OCI-LY7 (cell line): Measurements from ENCODE around the gene PPFIA4. TPM values are rescaled to one million over a fixed set of nuclear protein-coding genes. Genes with fewer than 3 reads are reported as not detected.

Source experiments
- BruUV-seq: library from RNA; stranded (reverse); fragments of 400-500 nt; replicated peaks from 2 replicates; lab custom pipeline; 2021; lab: Mats Ljungman, UMichigan
- CTCF ChIA-PET: fragments of 300-600 bp; sonication (Branson Sonifier 250); formaldehyde crosslinking; loops from one replicate; lab custom pipeline; 2022; ENCODE audit warnings: antibody characterized with exemption; ENCODE audit not compliant: unreplicated experiment; lab: Charles Lee
- POLR2A ChIA-PET: fragments of 300-600 bp; sonication (Branson Sonifier 250); formaldehyde crosslinking; loops from one replicate; lab custom pipeline; 2022; ENCODE audit warnings: antibody characterized with exemption; lab: Charles Lee
- DNase-seq: peaks from one replicate; pipeline ENCODE4 v3.0.0-alpha.2; 2015; ENCODE audit warnings: low spot score
- H2AFZ ChIP-seq: fragments of 200-600 bp; sonication (generic), shearing (Covaris generic); 2 replicates; pipeline ENCODE4 v1.6.1; 2014; ENCODE audit warnings: mild to moderate bottlenecking, antibody characterized with exemption, low read length, moderate library complexity
- H3K27ac ChIP-seq: fragments of 200-600 bp; sonication (generic); 2 replicates; pipeline ENCODE4 v1.5.1; 2014; ENCODE audit warnings: mixed run types, low read depth, mild to moderate bottlenecking, moderate library complexity, low read length, inconsistent platforms; ENCODE audit not compliant: poor library complexity, severe bottlenecking
- H3K36me3 ChIP-seq: fragments of 200-600 bp; sonication (generic); 2 replicates; pipeline ENCODE4 v1.6.1; 2014; ENCODE audit warnings: mild to moderate bottlenecking, antibody characterized with exemption, low read length, moderate library complexity, mixed read lengths; ENCODE audit not compliant: insufficient read depth
- H3K4me1 ChIP-seq: fragments of 200-600 bp; sonication (generic); 2 replicates; pipeline ENCODE4 v1.5.1; 2014; ENCODE audit warnings: mild to moderate bottlenecking, low read length; ENCODE audit not compliant: insufficient read depth, poor library complexity, severe bottlenecking
- H3K4me2 ChIP-seq: fragments of 200-600 bp; sonication (generic); 2 replicates; pipeline ENCODE4 v1.6.1; 2014; ENCODE audit warnings: mild to moderate bottlenecking, low read length
- H3K4me3 ChIP-seq: fragments of 200-600 bp; sonication (generic); 2 replicates; pipeline ENCODE4 v1.5.1; 2014; ENCODE audit warnings: mild to moderate bottlenecking, low read depth, low read length; ENCODE audit not compliant: poor library complexity, severe bottlenecking
- H3K79me2 ChIP-seq: fragments of 200-600 bp; sonication (generic); 2 replicates; pipeline ENCODE4 v1.6.1; 2016; ENCODE audit warnings: low read depth, mild to moderate bottlenecking, low read length, moderate library complexity, mixed read lengths; ENCODE audit not compliant: insufficient read depth
- H3K9me2 ChIP-seq: fragments of 200-600 bp; sonication (generic); 2 replicates; pipeline ENCODE4 v1.6.1; 2016; ENCODE audit warnings: mild to moderate bottlenecking, low read length, mixed read lengths; ENCODE audit not compliant: insufficient read depth
- H3K9me3 ChIP-seq: fragments of 200-600 bp; sonication (generic); 2 replicates; pipeline ENCODE4 v1.6.1; 2014; ENCODE audit warnings: mild to moderate bottlenecking, mixed run types, low read length, mixed read lengths
- H4K20me1 ChIP-seq: fragments of 200-600 bp; sonication (generic); 2 replicates; pipeline ENCODE4 v1.6.1; 2014; ENCODE audit warnings: mild to moderate bottlenecking, antibody characterized with exemption, low read length, moderate library complexity, mixed read lengths; ENCODE audit not compliant: insufficient read depth
- CTCF ChIP-seq: fragments of 200-600 bp; sonication (generic); conservative IDR thresholded peaks from 2 replicates; pipeline ENCODE4 v1.5.1; 2014; ENCODE audit warnings: mild to moderate bottlenecking, antibody characterized with exemption, low read length, moderate library complexity, mixed read lengths
- EZH2phosphoT487 ChIP-seq: fragments of 200-600 bp; sonication (generic); IDR thresholded peaks from 2 replicates; pipeline ENCODE4 v1.6.1; 2018; ENCODE audit warnings: low read depth, borderline replicate concordance, mild to moderate bottlenecking, mixed run types, antibody characterized with exemption, low read length, moderate library complexity, mixed read lengths
- intact Hi-C: fragments of 100-400 bp; cut with micrococcal nuclease; formaldehyde crosslinking; loops from one replicate; pipeline ENCODE4 v1.10.0; 2022; ENCODE audit not compliant: unreplicated experiment
- total RNA-seq, 2 experiments: library from RNA; depleted of rRNA in 1 of 2; stranded (reverse); fragments of >200 nt in 1 of 2; shearing (Covaris generic) in 1 of 2; gene quantifications; 2 replicates each; pipeline ENCODE4 v1.2.3, GENCODE V29; 2014 to 2022

PPFIA4 gene
- total RNA-seq, 2 experiments from 2014 or later = 0.03 to 2.7 TPM

- no peaks in the 10 kb centered on the region for H3K9me2 ChIP-seq
- H3K9me3 ChIP-seq = 0 out of 2 replicates have a peak, but pooled peaks cover 5% of the 10 kb centered on the region
- no TSS peak for BruUV-seq
- TF ChIP-seq CTCF (no peak), EZH2phosphoT487 (no peak)
- no peak overlapping the region for H3K4me2 ChIP-seq
- no peak overlapping the region for H2AFZ ChIP-seq
- intact Hi-C loops = no loop called here
- ChIA-PET POLR2A (no interaction called here), CTCF (no interaction called here)
- no peak overlapping the region for H3K4me3 ChIP-seq
- no peak overlapping the region for H3K27ac ChIP-seq
- H4K20me1 ChIP-seq = no peaks in the 10 kb centered on the region
- DNase-seq = no peak
- no peaks in the 10 kb centered on the region for H3K4me1 ChIP-seq
- no peaks in the 10 kb centered on the region for H3K36me3 ChIP-seq
- H3K79me2 ChIP-seq = no peaks in the 10 kb centered on the region
Measured at GRCh38 chr1:203101813-203102634, 75.7 kb downstream of the PPFIA4 start.

- Histone ChIP-seq H3K9me3 (0 out of 2 replicates have a peak, but pooled peaks cover 5% of the 10 kb centered on the region), H4K20me1 (no peaks in the 10 kb centered on the region), H3K36me3 (no peaks in the 10 kb centered on the region), H3K4me3 (no peak overlapping the region), H3K9me2 (no peaks in the 10 kb centered on the region), H3K79me2 (no peaks in the 10 kb centered on the region), H2AFZ (no peak overlapping the region), H3K27ac (no peak overlapping the region), H3K4me2 (no peak overlapping the region), H3K4me1 (no peaks in the 10 kb centered on the region)
- CTCF ChIA-PET = no interaction called here
- intact Hi-C loops = no loop called here
- no peak for TF ChIP-seq EZH2phosphoT487
- no peak for TF ChIP-seq CTCF
- no peak for DNase-seq
- POLR2A ChIA-PET = interaction anchor here (0.6 kb wide), 1 partner anchor 9 kb away, joined by 3 read pairs; no protein-coding TSS in a partner anchor
- BruUV-seq = no TSS peak
Measured at GRCh38 chr1:203103216-203103615, 76.9 kb downstream of the PPFIA4 start.
